GM23338 (cell line): ENCODE data around the gene LPIN1. TPM values are rescaled to one million over a fixed set of nuclear protein-coding genes. Genes with fewer than 3 reads are reported as not detected.

Source experiments
- ATAC-seq: fragments of 200-7000 bp; cut with Tn5 transposase; 3 replicates; pipeline ENCODE4 v1.9.1; 2020
- DNase-seq: peaks from one replicate; pipeline ENCODE4 v3.0.0-alpha.2; 2015; ENCODE audit warnings: low spot score
- H2AFZ ChIP-seq: fragments of 200-600 bp; sonication (generic); 2 replicates; pipeline ENCODE4 v1.8.0; 2016; ENCODE audit warnings: antibody characterized with exemption, mild to moderate bottlenecking, moderate library complexity
- H3F3A ChIP-seq: fragments of 200-600 bp; sonication (generic); replicated peaks from 2 replicates; pipeline ENCODE4 v1.8.0; 2017; ENCODE audit warnings: antibody characterized with exemption, mixed run types, low read depth
- H3K27ac ChIP-seq: fragments of 200-600 bp; sonication (generic); 2 replicates; pipeline ENCODE4 v1.6.1; 2016; ENCODE audit warnings: low read depth
- H3K27me3 ChIP-seq: fragments of 200-600 bp; sonication (generic); 2 replicates; pipeline ENCODE4 v1.8.0; 2016; ENCODE audit warnings: mild to moderate bottlenecking, mixed run types, moderate library complexity; ENCODE audit not compliant: insufficient read depth
- H3K36me3 ChIP-seq: fragments of 200-600 bp; sonication (generic); 2 replicates; pipeline ENCODE4 v1.8.0; 2016; ENCODE audit warnings: mild to moderate bottlenecking; ENCODE audit not compliant: insufficient read depth
- H3K4me1 ChIP-seq: fragments of 200-600 bp; sonication (generic); 2 replicates; pipeline ENCODE4 v1.8.0; 2016; ENCODE audit warnings: mild to moderate bottlenecking, moderate library complexity; ENCODE audit not compliant: insufficient read depth
- H3K4me2 ChIP-seq: fragments of 200-600 bp; sonication (generic); 2 replicates; pipeline ENCODE4 v1.7.1; 2017; ENCODE audit warnings: mixed run types
- H3K4me3 ChIP-seq: fragments of 200-600 bp; sonication (generic); 2 replicates; pipeline ENCODE4 v1.6.1; 2016; ENCODE audit warnings: mixed run types
- H3K79me2 ChIP-seq: fragments of 200-600 bp; sonication (generic); replicated peaks from 2 replicates; pipeline ENCODE4 v1.8.0; 2017; ENCODE audit warnings: mild to moderate bottlenecking; ENCODE audit not compliant: insufficient read depth
- H3K9me2 ChIP-seq: fragments of 200-600 bp; sonication (generic); 2 replicates; pipeline ENCODE4 v1.8.0; 2017; ENCODE audit not compliant: insufficient read depth
- H4K20me1 ChIP-seq: fragments of 200-600 bp; sonication (generic); replicated peaks from 2 replicates; pipeline ENCODE4 v1.8.0; 2017; ENCODE audit warnings: mild to moderate bottlenecking; ENCODE audit not compliant: insufficient read depth
- H3K27ac Mint-ChIP-seq: 2 replicates; pipeline ENCODE4 v1.8.0; 2020; ENCODE audit warnings: inconsistent platforms, mild to moderate bottlenecking, moderate library complexity, mixed read lengths
- H3K27me3 Mint-ChIP-seq: 3 replicates; pipeline ENCODE4 v1.8.0; 2022; ENCODE audit warnings: low read depth, mild to moderate bottlenecking, moderate library complexity, mixed read lengths, inconsistent platforms; ENCODE audit not compliant: insufficient read depth, poor library complexity
- H3K36me3 Mint-ChIP-seq: 3 replicates; pipeline ENCODE4 v1.8.0; 2021; ENCODE audit warnings: low read depth, mild to moderate bottlenecking, inconsistent platforms, moderate library complexity, mixed read lengths
- H3K4me1 Mint-ChIP-seq: 3 replicates; pipeline ENCODE4 v1.8.0; 2020; ENCODE audit warnings: mild to moderate bottlenecking, inconsistent platforms, mixed read lengths
- H3K4me3 Mint-ChIP-seq: 3 replicates; pipeline ENCODE4 v1.8.0; 2021; ENCODE audit warnings: moderate library complexity, mild to moderate bottlenecking, inconsistent platforms, mixed read lengths
- H3K9me3 Mint-ChIP-seq: 3 replicates; pipeline ENCODE4 v1.8.0; 2020; ENCODE audit warnings: moderate library complexity, mild to moderate bottlenecking, inconsistent platforms, mixed read lengths
- CREB1 ChIP-seq: fragments of 250-450 bp; sonication (Bioruptor Pico); IDR thresholded peaks from 2 replicates; pipeline ENCODE4 v1.5.0; 2020; ENCODE audit warnings: low read depth, mild to moderate bottlenecking, moderate library complexity
- CTCF ChIP-seq, 2 experiments: fragments of 200-600 bp in 1 of 2; sonication (generic) in 1 of 2; conservative IDR thresholded peaks; 2 replicates each; pipeline versions ENCODE4 v1.5.1 to v1.6.1; 2016 to 2017; ENCODE audit warnings: antibody characterized with exemption in 2 of 2, low read depth in 2 of 2, mild to moderate bottlenecking in 2 of 2, moderate library complexity in 1 of 2
- EZH2 ChIP-seq: fragments of 200-600 bp; sonication (generic); IDR thresholded peaks from one replicate; pipeline ENCODE4 v1.8.0; 2017; ENCODE audit warnings: antibody characterized with exemption, mild to moderate bottlenecking, low read depth; ENCODE audit not compliant: unreplicated experiment
- EZH2phosphoT487 ChIP-seq: fragments of 200-600 bp; sonication (generic); IDR thresholded peaks from one replicate; pipeline ENCODE4 v1.8.1; 2018; ENCODE audit warnings: antibody characterized with exemption; ENCODE audit not compliant: unreplicated experiment
- JUNB ChIP-seq: IDR thresholded peaks from one replicate; pipeline ENCODE4 v1.6.1; 2016; ENCODE audit warnings: antibody characterized with exemption; ENCODE audit not compliant: unreplicated experiment
- NANOG ChIP-seq: IDR thresholded peaks from 2 replicates; pipeline ENCODE4 v1.6.1; 2016; ENCODE audit warnings: antibody characterized with exemption, borderline replicate concordance
- POLR2AphosphoS5 ChIP-seq: IDR thresholded peaks from 2 replicates; pipeline ENCODE4 v1.6.1; 2016; ENCODE audit warnings: antibody characterized with exemption, low read depth
- REST ChIP-seq: IDR thresholded peaks from one replicate; pipeline ENCODE4 v1.6.1; 2018; ENCODE audit warnings: antibody characterized with exemption; ENCODE audit not compliant: unreplicated experiment
- STAT1 ChIP-seq: IDR thresholded peaks from one replicate; pipeline ENCODE4 v1.6.1; 2016; ENCODE audit warnings: antibody characterized with exemption; ENCODE audit not compliant: unreplicated experiment
- ZNF114 ChIP-seq: fragments of 250-450 bp; sonication (Bioruptor Pico); IDR thresholded peaks from 2 replicates; pipeline ENCODE4 v1.5.0; 2020; ENCODE audit warnings: mild to moderate bottlenecking, moderate library complexity
- ZNF331 ChIP-seq: fragments of 250-450 bp; sonication (Bioruptor Pico); IDR thresholded peaks from 2 replicates; pipeline ENCODE4 v1.5.0; 2020; ENCODE audit warnings: low read depth, mild to moderate bottlenecking, moderate library complexity
- ZNF462 ChIP-seq: fragments of 250-450 bp; sonication (Bioruptor Pico); IDR thresholded peaks from 2 replicates; pipeline ENCODE4 v1.5.0; 2020; ENCODE audit warnings: mild to moderate bottlenecking, moderate library complexity
- polyA plus RNA-seq: library from polyadenylated mRNA; unstranded; fragments of >200 nt; fragmentation: Nextera tagmentation; extraction: Ambion mirVana; gene quantifications from 2 replicates; pipeline ENCODE4 v1.2.1, GENCODE V29; 2016
- total RNA-seq: library from RNA; depleted of rRNA; stranded (reverse); fragments of >200 nt; shearing (Covaris generic); gene quantifications from 2 replicates; pipeline ENCODE4 v1.2.3, GENCODE V29; 2014
- TF ChIP-seq, protein P1 (sequence below): IDR thresholded peaks from 2 replicates; pipeline ENCODE4 v1.6.1; 2016; ENCODE audit warnings: antibody characterized with exemption

The LPIN1 gene
- total and polyA plus RNA-seq, 2 experiments from 2014 or later = 4.4 to 9.5 TPM

- H3K4me3 ChIP-seq = no peak overlapping the region
Measured at GRCh38 chr2:11828933-11829323, 82.5 kb downstream of the LPIN1 start.

More at GRCh38 chr2:11828933-11829323, 82.5 kb downstream of the LPIN1 start:
- Mint-ChIP-seq H3K4me1 (peaks cover 30% of the 10 kb centered on the region), H3K36me3 (peaks cover 11% of the 10 kb centered on the region; the same call in 2 of the 3 replicates), H3K9me3 (peaks cover 8% of the 10 kb centered on the region; the same call in 1 of the 3 replicates), H3K4me3 (no peak overlapping the region), H3K27ac (peak overlapping the region; percentile 96; the same call in 1 of the 2 replicates), H3K27me3 (peaks cover 3% of the 10 kb centered on the region)
- DNase-seq (no peak), ATAC-seq (no peak)
- H3K9me2 ChIP-seq = peaks cover 6% of the 10 kb centered on the region; the same call in 1 of the 2 replicates
- no peaks in the 10 kb centered on the region for H4K20me1 ChIP-seq
- peaks cover 21% of the 10 kb centered on the region for H3K4me1 ChIP-seq
- H3K4me2 ChIP-seq = peak overlapping the region; percentile 65; the same call in 1 of the 2 replicates
- H3K27me3 ChIP-seq = no peaks in the 10 kb centered on the region
- 0 out of 2 replicates have a peak overlapping the region, but pooled peaks have one; percentile 47 for H2AFZ ChIP-seq
- H3K27ac ChIP-seq = 0 out of 2 replicates have a peak overlapping the region, but pooled peaks have one; percentile 80
- no peaks in the 10 kb centered on the region; the same call in 1 of the 2 replicates for H3K36me3 ChIP-seq
- no peaks in the 10 kb centered on the region for H3K79me2 ChIP-seq
- H3F3A ChIP-seq = peaks cover 5% of the 10 kb centered on the region; the same call in 1 of the 2 replicates
- TF ChIP-seq NANOG (no peak), JUNB (no peak), REST (no peak), EZH2phosphoT487 (no peak), ZNF114 (CRISPR knock-in tag) (no peak), STAT1 (no peak), EZH2 (no peak), POLR2AphosphoS5 (no peak), CTCF (conservative IDR thresholded peaks at IDR 0.05; ENCODE audit: low read depth in 2 of 2) (no peak), CREB1 (CRISPR knock-in tag) (no peak), ZNF331 (CRISPR knock-in tag) (no peak), ZNF462 (CRISPR knock-in tag) (no peak)
- TF ChIP-seq, protein P1, sequence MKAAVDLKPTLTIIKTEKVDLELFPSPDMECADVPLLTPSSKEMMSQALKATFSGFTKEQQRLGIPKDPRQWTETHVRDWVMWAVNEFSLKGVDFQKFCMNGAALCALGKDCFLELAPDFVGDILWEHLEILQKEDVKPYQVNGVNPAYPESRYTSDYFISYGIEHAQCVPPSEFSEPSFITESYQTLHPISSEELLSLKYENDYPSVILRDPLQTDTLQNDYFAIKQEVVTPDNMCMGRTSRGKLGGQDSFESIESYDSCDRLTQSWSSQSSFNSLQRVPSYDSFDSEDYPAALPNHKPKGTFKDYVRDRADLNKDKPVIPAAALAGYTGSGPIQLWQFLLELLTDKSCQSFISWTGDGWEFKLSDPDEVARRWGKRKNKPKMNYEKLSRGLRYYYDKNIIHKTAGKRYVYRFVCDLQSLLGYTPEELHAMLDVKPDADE = no peak
